GM23338 (cell line): ENCODE data around the gene MEIOSIN. TPM values are rescaled to one million over a fixed set of nuclear protein-coding genes. Genes with fewer than 3 reads are reported as not detected.

Source experiments
- ATAC-seq: fragments of 200-7000 bp; cut with Tn5 transposase; 3 replicates; pipeline ENCODE4 v1.9.1; 2020
- DNase-seq: peaks from one replicate; pipeline ENCODE4 v3.0.0-alpha.2; 2015; ENCODE audit warnings: low spot score
- H2AFZ ChIP-seq: fragments of 200-600 bp; sonication (generic); 2 replicates; pipeline ENCODE4 v1.8.0; 2016; ENCODE audit warnings: antibody characterized with exemption, mild to moderate bottlenecking, moderate library complexity
- H3F3A ChIP-seq: fragments of 200-600 bp; sonication (generic); replicated peaks from 2 replicates; pipeline ENCODE4 v1.8.0; 2017; ENCODE audit warnings: antibody characterized with exemption, mixed run types, low read depth
- H3K27ac ChIP-seq: fragments of 200-600 bp; sonication (generic); 2 replicates; pipeline ENCODE4 v1.6.1; 2016; ENCODE audit warnings: low read depth
- H3K27me3 ChIP-seq: fragments of 200-600 bp; sonication (generic); 2 replicates; pipeline ENCODE4 v1.8.0; 2016; ENCODE audit warnings: mild to moderate bottlenecking, mixed run types, moderate library complexity; ENCODE audit not compliant: insufficient read depth
- H3K36me3 ChIP-seq: fragments of 200-600 bp; sonication (generic); 2 replicates; pipeline ENCODE4 v1.8.0; 2016; ENCODE audit warnings: mild to moderate bottlenecking; ENCODE audit not compliant: insufficient read depth
- H3K4me1 ChIP-seq: fragments of 200-600 bp; sonication (generic); 2 replicates; pipeline ENCODE4 v1.8.0; 2016; ENCODE audit warnings: mild to moderate bottlenecking, moderate library complexity; ENCODE audit not compliant: insufficient read depth
- H3K4me2 ChIP-seq: fragments of 200-600 bp; sonication (generic); 2 replicates; pipeline ENCODE4 v1.7.1; 2017; ENCODE audit warnings: mixed run types
- H3K4me3 ChIP-seq: fragments of 200-600 bp; sonication (generic); 2 replicates; pipeline ENCODE4 v1.6.1; 2016; ENCODE audit warnings: mixed run types
- H3K79me2 ChIP-seq: fragments of 200-600 bp; sonication (generic); replicated peaks from 2 replicates; pipeline ENCODE4 v1.8.0; 2017; ENCODE audit warnings: mild to moderate bottlenecking; ENCODE audit not compliant: insufficient read depth
- H3K9me2 ChIP-seq: fragments of 200-600 bp; sonication (generic); 2 replicates; pipeline ENCODE4 v1.8.0; 2017; ENCODE audit not compliant: insufficient read depth
- H4K20me1 ChIP-seq: fragments of 200-600 bp; sonication (generic); replicated peaks from 2 replicates; pipeline ENCODE4 v1.8.0; 2017; ENCODE audit warnings: mild to moderate bottlenecking; ENCODE audit not compliant: insufficient read depth
- H3K27ac Mint-ChIP-seq: 2 replicates; pipeline ENCODE4 v1.8.0; 2020; ENCODE audit warnings: inconsistent platforms, mild to moderate bottlenecking, moderate library complexity, mixed read lengths
- H3K27me3 Mint-ChIP-seq: 3 replicates; pipeline ENCODE4 v1.8.0; 2022; ENCODE audit warnings: low read depth, mild to moderate bottlenecking, moderate library complexity, mixed read lengths, inconsistent platforms; ENCODE audit not compliant: insufficient read depth, poor library complexity
- H3K36me3 Mint-ChIP-seq: 3 replicates; pipeline ENCODE4 v1.8.0; 2021; ENCODE audit warnings: low read depth, mild to moderate bottlenecking, inconsistent platforms, moderate library complexity, mixed read lengths
- H3K4me1 Mint-ChIP-seq: 3 replicates; pipeline ENCODE4 v1.8.0; 2020; ENCODE audit warnings: mild to moderate bottlenecking, inconsistent platforms, mixed read lengths
- H3K4me3 Mint-ChIP-seq: 3 replicates; pipeline ENCODE4 v1.8.0; 2021; ENCODE audit warnings: moderate library complexity, mild to moderate bottlenecking, inconsistent platforms, mixed read lengths
- H3K9me3 Mint-ChIP-seq: 3 replicates; pipeline ENCODE4 v1.8.0; 2020; ENCODE audit warnings: moderate library complexity, mild to moderate bottlenecking, inconsistent platforms, mixed read lengths
- CREB1 ChIP-seq: fragments of 250-450 bp; sonication (Bioruptor Pico); IDR thresholded peaks from 2 replicates; pipeline ENCODE4 v1.5.0; 2020; ENCODE audit warnings: low read depth, mild to moderate bottlenecking, moderate library complexity
- EZH2 ChIP-seq: fragments of 200-600 bp; sonication (generic); IDR thresholded peaks from one replicate; pipeline ENCODE4 v1.8.0; 2017; ENCODE audit warnings: antibody characterized with exemption, mild to moderate bottlenecking, low read depth; ENCODE audit not compliant: unreplicated experiment
- EZH2phosphoT487 ChIP-seq: fragments of 200-600 bp; sonication (generic); IDR thresholded peaks from one replicate; pipeline ENCODE4 v1.8.1; 2018; ENCODE audit warnings: antibody characterized with exemption; ENCODE audit not compliant: unreplicated experiment
- JUNB ChIP-seq: IDR thresholded peaks from one replicate; pipeline ENCODE4 v1.6.1; 2016; ENCODE audit warnings: antibody characterized with exemption; ENCODE audit not compliant: unreplicated experiment
- NANOG ChIP-seq: IDR thresholded peaks from 2 replicates; pipeline ENCODE4 v1.6.1; 2016; ENCODE audit warnings: antibody characterized with exemption, borderline replicate concordance
- POLR2AphosphoS5 ChIP-seq: IDR thresholded peaks from 2 replicates; pipeline ENCODE4 v1.6.1; 2016; ENCODE audit warnings: antibody characterized with exemption, low read depth
- STAT1 ChIP-seq: IDR thresholded peaks from one replicate; pipeline ENCODE4 v1.6.1; 2016; ENCODE audit warnings: antibody characterized with exemption; ENCODE audit not compliant: unreplicated experiment
- ZNF114 ChIP-seq: fragments of 250-450 bp; sonication (Bioruptor Pico); IDR thresholded peaks from 2 replicates; pipeline ENCODE4 v1.5.0; 2020; ENCODE audit warnings: mild to moderate bottlenecking, moderate library complexity
- ZNF331 ChIP-seq: fragments of 250-450 bp; sonication (Bioruptor Pico); IDR thresholded peaks from 2 replicates; pipeline ENCODE4 v1.5.0; 2020; ENCODE audit warnings: low read depth, mild to moderate bottlenecking, moderate library complexity
- polyA plus RNA-seq: library from polyadenylated mRNA; unstranded; fragments of >200 nt; fragmentation: Nextera tagmentation; extraction: Ambion mirVana; gene quantifications from 2 replicates; pipeline ENCODE4 v1.2.1, GENCODE V29; 2016
- total RNA-seq: library from RNA; depleted of rRNA; stranded (reverse); fragments of >200 nt; shearing (Covaris generic); gene quantifications from 2 replicates; pipeline ENCODE4 v1.2.3, GENCODE V29; 2014
- TF ChIP-seq, protein P1 (sequence below): fragments of 250-450 bp; sonication (Bioruptor Pico); IDR thresholded peaks from 2 replicates; pipeline ENCODE4 v1.5.0; 2020; ENCODE audit warnings: mild to moderate bottlenecking, moderate library complexity
- TF ChIP-seq, protein P2 (sequence below): IDR thresholded peaks from one replicate; pipeline ENCODE4 v1.6.1; 2018; ENCODE audit warnings: antibody characterized with exemption; ENCODE audit not compliant: unreplicated experiment
- TF ChIP-seq, protein P3 (sequence below), 2 experiments: fragments of 200-600 bp in 1 of 2; sonication (generic) in 1 of 2; conservative IDR thresholded peaks; 2 replicates each; pipeline versions ENCODE4 v1.5.1 to v1.6.1; 2016 to 2017; ENCODE audit warnings: antibody characterized with exemption in 2 of 2, low read depth in 2 of 2, mild to moderate bottlenecking in 2 of 2, moderate library complexity in 1 of 2
- TF ChIP-seq, protein P4 (sequence below): IDR thresholded peaks from 2 replicates; pipeline ENCODE4 v1.6.1; 2016; ENCODE audit warnings: antibody characterized with exemption

Gene MEIOSIN
- total and polyA plus RNA-seq, 2 experiments from 2014 or later = 0.21 to 0.28 TPM

DNA sequence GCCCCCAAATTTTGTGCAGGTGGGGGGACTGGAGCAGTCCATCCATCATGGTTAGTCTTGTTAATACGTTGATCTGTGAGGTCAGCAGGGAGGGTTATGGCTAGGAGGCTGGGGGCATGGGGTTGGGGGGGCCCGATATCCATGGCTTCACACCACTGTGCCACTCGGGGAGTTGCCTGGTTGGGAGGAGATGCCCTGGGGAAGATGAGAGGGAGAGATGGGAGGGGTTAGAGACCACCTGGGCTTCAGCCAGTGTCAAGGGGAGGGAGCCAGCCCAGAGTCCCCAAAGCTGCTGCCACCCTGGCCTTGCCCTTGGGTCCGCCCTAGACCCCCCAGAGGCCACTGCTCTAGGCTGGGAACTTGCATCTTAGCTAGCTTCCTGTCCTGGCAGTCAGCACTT lies 50.9 kb downstream of the MEIOSIN start:
- no peaks in the 10 kb centered on the region; the same call in 2 of the 3 replicates for H3K9me3 Mint-ChIP-seq
- H3K4me3 ChIP-seq = no peak overlapping the region

More for the DNA sequence above, 50.9 kb downstream of the MEIOSIN start:
- H3K27me3 Mint-ChIP-seq = peaks cover 26% of the 10 kb centered on the region
- H3K27ac Mint-ChIP-seq = no peak overlapping the region
- Histone ChIP-seq H3K4me2 (no peak overlapping the region), H3K27ac (no peak overlapping the region), H3K79me2 (no peaks in the 10 kb centered on the region), H2AFZ (no peak overlapping the region), H3K27me3 (peaks cover 8% of the 10 kb centered on the region), H3K4me1 (peaks cover 30% of the 10 kb centered on the region), H4K20me1 (peaks cover 13% of the 10 kb centered on the region), H3K9me2 (no peaks in the 10 kb centered on the region), H3F3A (peaks cover 10% of the 10 kb centered on the region; the same call in 1 of the 2 replicates), H3K36me3 (no peaks in the 10 kb centered on the region; the same call in 1 of the 2 replicates)
- H3K36me3 Mint-ChIP-seq = peaks cover 30% of the 10 kb centered on the region
- DNase-seq = no peak
- TF ChIP-seq POLR2AphosphoS5 (no peak), STAT1 (no peak), CREB1 (CRISPR knock-in tag) (no peak), ZNF114 (CRISPR knock-in tag) (no peak), ZNF331 (CRISPR knock-in tag) (no peak), EZH2 (no peak), EZH2phosphoT487 (no peak), NANOG (no peak), JUNB (no peak)
- TF ChIP-seq, protein P1, sequence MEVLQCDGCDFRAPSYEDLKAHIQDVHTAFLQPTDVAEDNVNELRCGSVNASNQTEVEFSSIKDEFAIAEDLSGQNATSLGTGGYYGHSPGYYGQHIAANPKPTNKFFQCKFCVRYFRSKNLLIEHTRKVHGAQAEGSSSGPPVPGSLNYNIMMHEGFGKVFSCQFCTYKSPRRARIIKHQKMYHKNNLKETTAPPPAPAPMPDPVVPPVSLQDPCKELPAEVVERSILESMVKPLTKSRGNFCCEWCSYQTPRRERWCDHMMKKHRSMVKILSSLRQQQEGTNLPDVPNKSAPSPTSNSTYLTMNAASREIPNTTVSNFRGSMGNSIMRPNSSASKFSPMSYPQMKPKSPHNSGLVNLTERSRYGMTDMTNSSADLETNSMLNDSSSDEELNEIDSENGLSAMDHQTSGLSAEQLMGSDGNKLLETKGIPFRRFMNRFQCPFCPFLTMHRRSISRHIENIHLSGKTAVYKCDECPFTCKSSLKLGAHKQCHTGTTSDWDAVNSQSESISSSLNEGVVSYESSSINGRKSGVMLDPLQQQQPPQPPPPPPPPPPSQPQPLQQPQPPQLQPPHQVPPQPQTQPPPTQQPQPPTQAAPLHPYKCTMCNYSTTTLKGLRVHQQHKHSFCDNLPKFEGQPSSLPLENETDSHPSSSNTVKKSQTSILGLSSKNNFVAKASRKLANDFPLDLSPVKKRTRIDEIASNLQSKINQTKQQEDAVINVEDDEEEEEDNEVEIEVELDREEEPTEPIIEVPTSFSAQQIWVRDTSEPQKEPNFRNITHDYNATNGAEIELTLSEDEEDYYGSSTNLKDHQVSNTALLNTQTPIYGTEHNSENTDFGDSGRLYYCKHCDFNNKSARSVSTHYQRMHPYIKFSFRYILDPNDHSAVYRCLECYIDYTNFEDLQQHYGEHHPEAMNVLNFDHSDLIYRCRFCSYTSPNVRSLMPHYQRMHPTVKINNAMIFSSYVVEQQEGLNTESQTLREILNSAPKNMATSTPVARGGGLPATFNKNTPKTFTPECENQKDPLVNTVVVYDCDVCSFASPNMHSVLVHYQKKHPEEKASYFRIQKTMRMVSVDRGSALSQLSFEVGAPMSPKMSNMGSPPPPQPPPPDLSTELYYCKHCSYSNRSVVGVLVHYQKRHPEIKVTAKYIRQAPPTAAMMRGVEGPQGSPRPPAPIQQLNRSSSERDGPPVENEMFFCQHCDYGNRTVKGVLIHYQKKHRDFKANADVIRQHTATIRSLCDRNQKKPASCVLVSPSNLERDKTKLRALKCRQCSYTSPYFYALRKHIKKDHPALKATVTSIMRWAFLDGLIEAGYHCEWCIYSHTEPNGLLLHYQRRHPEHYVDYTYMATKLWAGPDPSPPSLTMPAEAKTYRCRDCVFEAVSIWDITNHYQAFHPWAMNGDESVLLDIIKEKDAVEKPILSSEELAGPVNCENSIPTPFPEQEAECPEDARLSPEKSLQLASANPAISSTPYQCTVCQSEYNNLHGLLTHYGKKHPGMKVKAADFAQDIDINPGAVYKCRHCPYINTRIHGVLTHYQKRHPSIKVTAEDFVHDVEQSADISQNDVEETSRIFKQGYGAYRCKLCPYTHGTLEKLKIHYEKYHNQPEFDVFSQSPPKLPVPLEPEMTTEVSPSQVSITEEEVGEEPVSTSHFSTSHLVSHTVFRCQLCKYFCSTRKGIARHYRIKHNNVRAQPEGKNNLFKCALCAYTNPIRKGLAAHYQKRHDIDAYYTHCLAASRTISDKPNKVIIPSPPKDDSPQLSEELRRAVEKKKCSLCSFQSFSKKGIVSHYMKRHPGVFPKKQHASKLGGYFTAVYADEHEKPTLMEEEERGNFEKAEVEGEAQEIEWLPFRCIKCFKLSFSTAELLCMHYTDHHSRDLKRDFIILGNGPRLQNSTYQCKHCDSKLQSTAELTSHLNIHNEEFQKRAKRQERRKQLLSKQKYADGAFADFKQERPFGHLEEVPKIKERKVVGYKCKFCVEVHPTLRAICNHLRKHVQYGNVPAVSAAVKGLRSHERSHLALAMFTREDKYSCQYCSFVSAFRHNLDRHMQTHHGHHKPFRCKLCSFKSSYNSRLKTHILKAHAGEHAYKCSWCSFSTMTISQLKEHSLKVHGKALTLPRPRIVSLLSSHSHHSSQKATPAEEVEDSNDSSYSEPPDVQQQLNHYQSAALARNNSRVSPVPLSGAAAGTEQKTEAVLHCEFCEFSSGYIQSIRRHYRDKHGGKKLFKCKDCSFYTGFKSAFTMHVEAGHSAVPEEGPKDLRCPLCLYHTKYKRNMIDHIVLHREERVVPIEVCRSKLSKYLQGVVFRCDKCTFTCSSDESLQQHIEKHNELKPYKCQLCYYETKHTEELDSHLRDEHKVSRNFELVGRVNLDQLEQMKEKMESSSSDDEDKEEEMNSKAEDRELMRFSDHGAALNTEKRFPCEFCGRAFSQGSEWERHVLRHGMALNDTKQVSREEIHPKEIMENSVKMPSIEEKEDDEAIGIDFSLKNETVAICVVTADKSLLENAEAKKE (CRISPR knock-in tag) = no peak
- TF ChIP-seq, protein P2, sequence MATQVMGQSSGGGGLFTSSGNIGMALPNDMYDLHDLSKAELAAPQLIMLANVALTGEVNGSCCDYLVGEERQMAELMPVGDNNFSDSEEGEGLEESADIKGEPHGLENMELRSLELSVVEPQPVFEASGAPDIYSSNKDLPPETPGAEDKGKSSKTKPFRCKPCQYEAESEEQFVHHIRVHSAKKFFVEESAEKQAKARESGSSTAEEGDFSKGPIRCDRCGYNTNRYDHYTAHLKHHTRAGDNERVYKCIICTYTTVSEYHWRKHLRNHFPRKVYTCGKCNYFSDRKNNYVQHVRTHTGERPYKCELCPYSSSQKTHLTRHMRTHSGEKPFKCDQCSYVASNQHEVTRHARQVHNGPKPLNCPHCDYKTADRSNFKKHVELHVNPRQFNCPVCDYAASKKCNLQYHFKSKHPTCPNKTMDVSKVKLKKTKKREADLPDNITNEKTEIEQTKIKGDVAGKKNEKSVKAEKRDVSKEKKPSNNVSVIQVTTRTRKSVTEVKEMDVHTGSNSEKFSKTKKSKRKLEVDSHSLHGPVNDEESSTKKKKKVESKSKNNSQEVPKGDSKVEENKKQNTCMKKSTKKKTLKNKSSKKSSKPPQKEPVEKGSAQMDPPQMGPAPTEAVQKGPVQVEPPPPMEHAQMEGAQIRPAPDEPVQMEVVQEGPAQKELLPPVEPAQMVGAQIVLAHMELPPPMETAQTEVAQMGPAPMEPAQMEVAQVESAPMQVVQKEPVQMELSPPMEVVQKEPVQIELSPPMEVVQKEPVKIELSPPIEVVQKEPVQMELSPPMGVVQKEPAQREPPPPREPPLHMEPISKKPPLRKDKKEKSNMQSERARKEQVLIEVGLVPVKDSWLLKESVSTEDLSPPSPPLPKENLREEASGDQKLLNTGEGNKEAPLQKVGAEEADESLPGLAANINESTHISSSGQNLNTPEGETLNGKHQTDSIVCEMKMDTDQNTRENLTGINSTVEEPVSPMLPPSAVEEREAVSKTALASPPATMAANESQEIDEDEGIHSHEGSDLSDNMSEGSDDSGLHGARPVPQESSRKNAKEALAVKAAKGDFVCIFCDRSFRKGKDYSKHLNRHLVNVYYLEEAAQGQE = no peak
- TF ChIP-seq, protein P3, sequence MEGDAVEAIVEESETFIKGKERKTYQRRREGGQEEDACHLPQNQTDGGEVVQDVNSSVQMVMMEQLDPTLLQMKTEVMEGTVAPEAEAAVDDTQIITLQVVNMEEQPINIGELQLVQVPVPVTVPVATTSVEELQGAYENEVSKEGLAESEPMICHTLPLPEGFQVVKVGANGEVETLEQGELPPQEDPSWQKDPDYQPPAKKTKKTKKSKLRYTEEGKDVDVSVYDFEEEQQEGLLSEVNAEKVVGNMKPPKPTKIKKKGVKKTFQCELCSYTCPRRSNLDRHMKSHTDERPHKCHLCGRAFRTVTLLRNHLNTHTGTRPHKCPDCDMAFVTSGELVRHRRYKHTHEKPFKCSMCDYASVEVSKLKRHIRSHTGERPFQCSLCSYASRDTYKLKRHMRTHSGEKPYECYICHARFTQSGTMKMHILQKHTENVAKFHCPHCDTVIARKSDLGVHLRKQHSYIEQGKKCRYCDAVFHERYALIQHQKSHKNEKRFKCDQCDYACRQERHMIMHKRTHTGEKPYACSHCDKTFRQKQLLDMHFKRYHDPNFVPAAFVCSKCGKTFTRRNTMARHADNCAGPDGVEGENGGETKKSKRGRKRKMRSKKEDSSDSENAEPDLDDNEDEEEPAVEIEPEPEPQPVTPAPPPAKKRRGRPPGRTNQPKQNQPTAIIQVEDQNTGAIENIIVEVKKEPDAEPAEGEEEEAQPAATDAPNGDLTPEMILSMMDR (conservative IDR thresholded peaks at IDR 0.05; ENCODE audit: low read depth in 2 of 2) = no peak
- TF ChIP-seq, protein P4, sequence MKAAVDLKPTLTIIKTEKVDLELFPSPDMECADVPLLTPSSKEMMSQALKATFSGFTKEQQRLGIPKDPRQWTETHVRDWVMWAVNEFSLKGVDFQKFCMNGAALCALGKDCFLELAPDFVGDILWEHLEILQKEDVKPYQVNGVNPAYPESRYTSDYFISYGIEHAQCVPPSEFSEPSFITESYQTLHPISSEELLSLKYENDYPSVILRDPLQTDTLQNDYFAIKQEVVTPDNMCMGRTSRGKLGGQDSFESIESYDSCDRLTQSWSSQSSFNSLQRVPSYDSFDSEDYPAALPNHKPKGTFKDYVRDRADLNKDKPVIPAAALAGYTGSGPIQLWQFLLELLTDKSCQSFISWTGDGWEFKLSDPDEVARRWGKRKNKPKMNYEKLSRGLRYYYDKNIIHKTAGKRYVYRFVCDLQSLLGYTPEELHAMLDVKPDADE = no peak
- no peak overlapping the region for H3K4me3 Mint-ChIP-seq
- ATAC-seq = no peak
- peaks cover 27% of the 10 kb centered on the region for H3K4me1 Mint-ChIP-seq
